ENCODE data around the gene NTF3.

Gene NTF3

GRCh38 chr12:5516371-5517241 is 84.7 kb downstream of the NTF3 start:
- TF ChIP-seq CTCF (conservative IDR thresholded peaks at IDR 0.05) = no peak
- H3K27ac ChIP-seq = no peak overlapping the region

- H3K27ac ChIP-seq = no peak overlapping the region
- TF ChIP-seq CTCF (conservative IDR thresholded peaks at IDR 0.05) = no peak
Observed at GRCh38 chr12:5518584-5519365, 86.9 kb downstream of the NTF3 start.

- H3K27ac ChIP-seq = no peak overlapping the region
- TF ChIP-seq CTCF (conservative IDR thresholded peaks at IDR 0.05) = no peak
Observed at GRCh38 chr12:5520037-5520436, 88.1 kb downstream of the NTF3 start.

- no peak for TF ChIP-seq CTCF (conservative IDR thresholded peaks at IDR 0.05)
- H3K27ac ChIP-seq = no peak overlapping the region
Observed at GRCh38 chr12:5520831-5521230, 88.9 kb downstream of the NTF3 start.

GRCh38 chr12:5521456-5522325 is 89.8 kb downstream of the NTF3 start:
- H3K27ac ChIP-seq = no peak overlapping the region
- no peak for TF ChIP-seq CTCF (conservative IDR thresholded peaks at IDR 0.05)

- no peak overlapping the region for H3K27ac ChIP-seq
Observed at GRCh38 chr12:5522432-5523335, 90.8 kb downstream of the NTF3 start.

More at GRCh38 chr12:5522432-5523335, 90.8 kb downstream of the NTF3 start:
- no peak for TF ChIP-seq CTCF (conservative IDR thresholded peaks at IDR 0.05)
